ENCODE data around the gene DTX4.

The DTX4 gene

DNA sequence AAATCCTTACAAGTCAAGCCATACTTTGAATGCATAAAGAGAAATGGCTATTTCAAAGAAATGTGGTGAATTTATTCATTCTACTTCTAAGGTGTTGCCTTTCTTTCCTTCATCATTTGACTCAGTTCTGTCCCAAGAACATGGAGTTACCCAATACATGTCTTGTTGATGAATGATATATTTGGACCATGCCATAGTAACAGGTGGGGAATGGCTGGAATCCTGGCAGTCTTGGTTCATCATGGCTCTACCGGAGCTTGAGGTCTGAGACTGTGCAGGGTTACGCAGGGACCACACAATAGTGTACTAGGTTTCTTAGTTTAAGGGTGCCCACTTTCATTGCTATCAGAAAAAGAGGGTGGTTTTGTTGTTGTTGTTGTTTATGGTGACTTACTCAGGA is 81.1 kb downstream of the DTX4 start:
- TF ChIP-seq, protein P1, sequence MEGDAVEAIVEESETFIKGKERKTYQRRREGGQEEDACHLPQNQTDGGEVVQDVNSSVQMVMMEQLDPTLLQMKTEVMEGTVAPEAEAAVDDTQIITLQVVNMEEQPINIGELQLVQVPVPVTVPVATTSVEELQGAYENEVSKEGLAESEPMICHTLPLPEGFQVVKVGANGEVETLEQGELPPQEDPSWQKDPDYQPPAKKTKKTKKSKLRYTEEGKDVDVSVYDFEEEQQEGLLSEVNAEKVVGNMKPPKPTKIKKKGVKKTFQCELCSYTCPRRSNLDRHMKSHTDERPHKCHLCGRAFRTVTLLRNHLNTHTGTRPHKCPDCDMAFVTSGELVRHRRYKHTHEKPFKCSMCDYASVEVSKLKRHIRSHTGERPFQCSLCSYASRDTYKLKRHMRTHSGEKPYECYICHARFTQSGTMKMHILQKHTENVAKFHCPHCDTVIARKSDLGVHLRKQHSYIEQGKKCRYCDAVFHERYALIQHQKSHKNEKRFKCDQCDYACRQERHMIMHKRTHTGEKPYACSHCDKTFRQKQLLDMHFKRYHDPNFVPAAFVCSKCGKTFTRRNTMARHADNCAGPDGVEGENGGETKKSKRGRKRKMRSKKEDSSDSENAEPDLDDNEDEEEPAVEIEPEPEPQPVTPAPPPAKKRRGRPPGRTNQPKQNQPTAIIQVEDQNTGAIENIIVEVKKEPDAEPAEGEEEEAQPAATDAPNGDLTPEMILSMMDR (IDR thresholded peaks at IDR 0.05; ENCODE audit: low read depth, low read length): no peak
- no peak overlapping the region for H3K4me3 ChIP-seq (ENCODE audit: low read depth, low read length)
- H3K27me3 ChIP-seq (ENCODE audit: insufficient read depth, low read depth, severe bottlenecking): peaks cover 73% of the 10 kb centered on the region
- no peaks in the 10 kb centered on the region for H3K9me3 ChIP-seq (ENCODE audit: severe bottlenecking)
- no peaks in the 10 kb centered on the region for H3K36me3 ChIP-seq
- DNase-seq: no peak
- no peak overlapping the region for H3K27ac ChIP-seq

DNA sequence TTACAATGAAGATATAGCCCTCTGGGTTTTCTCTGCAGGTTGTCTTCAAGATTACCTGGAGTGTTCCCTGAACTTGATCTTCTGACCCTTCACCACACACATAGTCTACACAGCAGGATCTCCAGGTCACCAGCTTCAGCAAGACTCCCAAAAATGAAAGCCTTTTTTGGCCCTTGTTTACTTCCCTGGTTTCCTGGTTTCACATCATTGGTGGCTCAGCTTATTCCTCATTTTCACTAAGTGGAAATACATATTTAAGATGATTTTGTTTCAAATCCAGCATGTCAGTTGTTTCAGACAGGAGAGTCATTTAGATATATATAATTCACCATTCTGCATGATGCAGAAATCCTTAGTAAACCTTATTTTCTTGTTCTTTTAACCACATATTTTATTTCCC is 82.4 kb downstream of the DTX4 start:
- H3K4me3 ChIP-seq (ENCODE audit: low read depth, low read length): no peak overlapping the region
- no peak overlapping the region for H3K27ac ChIP-seq
- peaks cover 76% of the 10 kb centered on the region for H3K27me3 ChIP-seq (ENCODE audit: insufficient read depth, low read depth, severe bottlenecking)
- DNase-seq: no peak
- TF ChIP-seq, protein P1 (IDR thresholded peaks at IDR 0.05; ENCODE audit: low read depth, low read length): no peak
- H3K36me3 ChIP-seq: no peaks in the 10 kb centered on the region
- no peaks in the 10 kb centered on the region for H3K9me3 ChIP-seq (ENCODE audit: severe bottlenecking)

DNA sequence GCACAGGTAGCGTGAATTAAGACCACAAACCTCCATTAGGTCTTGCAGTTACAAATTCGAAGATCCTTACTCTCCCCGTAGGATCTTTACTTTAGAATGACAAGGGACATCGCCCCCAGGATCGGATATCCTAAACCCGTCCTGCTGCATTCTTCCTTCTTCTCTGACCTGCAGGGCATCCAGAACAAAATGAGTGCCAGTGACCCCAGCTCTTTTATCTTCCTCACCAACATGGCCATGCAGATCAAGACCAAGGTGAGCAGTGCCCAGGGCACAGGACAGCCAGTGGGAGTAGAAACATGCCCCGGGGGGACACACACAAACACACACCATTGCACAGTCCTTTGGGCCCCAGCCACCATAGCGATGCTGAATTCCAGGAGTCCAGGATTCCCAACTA is 83.3 kb downstream of the DTX4 start:
- H3K27me3 ChIP-seq (ENCODE audit: insufficient read depth, low read depth, severe bottlenecking): peaks cover 74% of the 10 kb centered on the region
- H3K36me3 ChIP-seq: no peaks in the 10 kb centered on the region
- TF ChIP-seq, protein P1 (IDR thresholded peaks at IDR 0.05; ENCODE audit: low read depth, low read length): no peak
- no peak for DNase-seq
- no peaks in the 10 kb centered on the region for H3K9me3 ChIP-seq (ENCODE audit: severe bottlenecking)
- H3K4me3 ChIP-seq (ENCODE audit: low read depth, low read length): no peak overlapping the region
- no peak overlapping the region for H3K27ac ChIP-seq

All from WERI-Rb-1 (cell line).